Measurements from ENCODE around the gene MAGI2. TPM values are rescaled to one million over a fixed set of nuclear protein-coding genes. Genes with fewer than 3 reads are reported as not detected.

MAGI2 gene
- total RNA-seq, 1 donor from 2014 or later, result 11.4 TPM

DNA sequence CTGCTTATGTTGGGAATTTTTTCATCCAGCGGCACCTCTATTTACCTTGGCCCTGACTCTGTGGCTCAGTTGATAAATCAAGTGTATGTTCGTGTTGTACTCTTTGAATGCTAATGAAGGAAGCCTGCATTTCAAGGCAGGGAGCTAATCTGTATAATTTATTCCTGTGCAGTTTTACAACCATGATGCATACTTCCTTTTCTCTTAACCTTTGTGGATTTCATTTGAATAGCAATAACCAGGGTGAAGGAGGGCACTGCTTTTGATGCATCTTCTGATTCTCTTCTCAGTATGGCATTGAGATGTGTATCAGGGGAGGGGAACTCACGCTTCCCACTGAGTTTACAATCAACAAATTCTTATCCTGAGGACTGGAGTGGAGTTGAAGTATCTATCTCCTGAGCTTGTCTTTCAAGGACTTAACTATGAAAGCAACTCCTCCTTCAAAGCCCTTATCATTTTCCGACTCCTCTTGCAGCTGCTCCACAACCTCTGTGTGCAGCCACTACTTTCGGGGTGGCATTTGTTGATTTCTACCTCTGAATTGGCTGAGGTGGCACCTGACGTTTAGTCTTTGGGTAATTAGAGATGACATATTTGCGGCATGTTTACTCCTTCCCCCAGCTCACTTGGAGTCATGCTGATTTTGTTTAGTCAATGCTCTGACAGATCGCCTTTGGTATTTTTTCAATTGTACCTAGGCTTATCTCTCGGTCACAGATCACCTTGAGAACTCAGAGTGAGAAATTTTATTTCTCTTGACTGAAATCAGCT is 1379.7 kb downstream of the MAGI2 start:
- no peaks in the 10 kb centered on the region for H3K9me3 Mint-ChIP-seq (ENCODE audit: low read depth)
- no peak overlapping the region for H3K27ac Mint-ChIP-seq
- peaks cover 18% of the 10 kb centered on the region for H3K4me1 Mint-ChIP-seq (ENCODE audit: low read depth)
- peaks cover 2% of the 10 kb centered on the region for H3K36me3 Mint-ChIP-seq (ENCODE audit: insufficient read depth)
- H3K4me3 Mint-ChIP-seq (ENCODE audit: low read depth), result no peak overlapping the region
- H3K27me3 Mint-ChIP-seq, result no peaks in the 10 kb centered on the region
- DNase-seq (ENCODE audit: low spot score, unreplicated experiment), result no peak
- TF ChIP-seq, protein P1, sequence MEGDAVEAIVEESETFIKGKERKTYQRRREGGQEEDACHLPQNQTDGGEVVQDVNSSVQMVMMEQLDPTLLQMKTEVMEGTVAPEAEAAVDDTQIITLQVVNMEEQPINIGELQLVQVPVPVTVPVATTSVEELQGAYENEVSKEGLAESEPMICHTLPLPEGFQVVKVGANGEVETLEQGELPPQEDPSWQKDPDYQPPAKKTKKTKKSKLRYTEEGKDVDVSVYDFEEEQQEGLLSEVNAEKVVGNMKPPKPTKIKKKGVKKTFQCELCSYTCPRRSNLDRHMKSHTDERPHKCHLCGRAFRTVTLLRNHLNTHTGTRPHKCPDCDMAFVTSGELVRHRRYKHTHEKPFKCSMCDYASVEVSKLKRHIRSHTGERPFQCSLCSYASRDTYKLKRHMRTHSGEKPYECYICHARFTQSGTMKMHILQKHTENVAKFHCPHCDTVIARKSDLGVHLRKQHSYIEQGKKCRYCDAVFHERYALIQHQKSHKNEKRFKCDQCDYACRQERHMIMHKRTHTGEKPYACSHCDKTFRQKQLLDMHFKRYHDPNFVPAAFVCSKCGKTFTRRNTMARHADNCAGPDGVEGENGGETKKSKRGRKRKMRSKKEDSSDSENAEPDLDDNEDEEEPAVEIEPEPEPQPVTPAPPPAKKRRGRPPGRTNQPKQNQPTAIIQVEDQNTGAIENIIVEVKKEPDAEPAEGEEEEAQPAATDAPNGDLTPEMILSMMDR (IDR thresholded peaks at IDR 0.05; ENCODE audit: unreplicated experiment), result no peak

DNA sequence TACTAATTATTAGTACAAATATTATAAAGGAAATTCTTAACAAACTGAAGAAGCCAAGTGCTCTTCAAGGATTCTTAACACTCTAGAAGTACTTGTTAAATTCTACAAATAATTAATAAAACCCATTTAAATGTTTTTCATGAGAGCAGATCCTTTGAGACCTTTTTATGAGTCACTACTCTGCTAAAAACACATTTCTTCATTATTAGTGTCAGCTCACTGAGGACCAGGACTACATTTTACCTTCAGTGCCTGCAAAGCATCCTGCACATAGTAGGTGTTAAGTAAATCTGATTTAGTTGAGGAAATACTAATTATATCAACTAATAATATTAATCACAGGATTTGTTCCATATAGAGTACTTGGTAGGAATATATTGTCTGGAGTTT is 1381.3 kb downstream of the MAGI2 start:
- DNase-seq (ENCODE audit: low spot score, unreplicated experiment), result no peak
- peaks cover 2% of the 10 kb centered on the region for H3K36me3 Mint-ChIP-seq (ENCODE audit: insufficient read depth)
- H3K4me3 Mint-ChIP-seq (ENCODE audit: low read depth), result no peak overlapping the region
- TF ChIP-seq, protein P1 (IDR thresholded peaks at IDR 0.05; ENCODE audit: unreplicated experiment), result no peak
- no peaks in the 10 kb centered on the region for H3K9me3 Mint-ChIP-seq (ENCODE audit: low read depth)
- H3K27me3 Mint-ChIP-seq, result no peaks in the 10 kb centered on the region
- peaks cover 18% of the 10 kb centered on the region for H3K4me1 Mint-ChIP-seq (ENCODE audit: low read depth)
- no peak overlapping the region for H3K27ac Mint-ChIP-seq

DNA sequence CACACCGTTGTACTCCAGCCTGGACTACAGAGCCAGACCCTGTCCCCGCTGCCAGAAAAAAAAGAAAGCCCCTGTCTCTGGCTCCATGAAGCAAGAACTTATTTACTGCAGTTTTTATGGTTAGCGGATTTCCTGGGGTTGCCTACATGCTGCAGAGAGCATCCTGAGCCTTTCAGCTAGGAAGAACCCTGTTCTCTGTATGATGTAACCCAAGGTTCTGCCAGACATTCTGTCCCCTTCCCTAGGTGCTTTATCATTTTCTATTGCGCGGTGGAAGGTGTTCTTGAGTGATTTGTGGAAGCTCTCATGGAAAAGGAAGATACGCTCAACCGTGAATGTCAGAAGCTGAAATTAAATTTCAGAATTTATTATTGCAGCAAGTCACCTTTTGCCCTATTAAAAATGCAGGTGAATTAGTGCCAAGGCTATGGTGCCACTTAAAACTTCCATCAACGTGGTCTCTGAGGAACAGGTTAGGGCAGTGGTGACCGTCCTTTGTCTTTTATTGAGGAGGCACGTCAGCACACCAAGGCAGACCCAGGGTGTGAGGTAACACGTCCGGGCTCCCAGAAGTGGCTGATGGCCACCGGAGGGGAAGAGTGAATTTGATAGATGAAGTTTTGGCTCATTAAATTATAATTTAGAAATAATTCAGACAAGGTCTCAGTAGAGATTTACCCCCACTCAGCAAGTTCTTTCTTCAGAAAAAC is 1381.8 kb downstream of the MAGI2 start:
- TF ChIP-seq, protein P1 (IDR thresholded peaks at IDR 0.05; ENCODE audit: unreplicated experiment), result no peak
- Mint-ChIP-seq H3K27ac (no peak overlapping the region), H3K4me3 (ENCODE audit: low read depth) (no peak overlapping the region), H3K27me3 (no peaks in the 10 kb centered on the region), H3K4me1 (ENCODE audit: low read depth) (peaks cover 18% of the 10 kb centered on the region), H3K36me3 (ENCODE audit: insufficient read depth) (peaks cover 2% of the 10 kb centered on the region), H3K9me3 (ENCODE audit: low read depth) (no peaks in the 10 kb centered on the region)
- DNase-seq (ENCODE audit: low spot score, unreplicated experiment), result no peak

DNA sequence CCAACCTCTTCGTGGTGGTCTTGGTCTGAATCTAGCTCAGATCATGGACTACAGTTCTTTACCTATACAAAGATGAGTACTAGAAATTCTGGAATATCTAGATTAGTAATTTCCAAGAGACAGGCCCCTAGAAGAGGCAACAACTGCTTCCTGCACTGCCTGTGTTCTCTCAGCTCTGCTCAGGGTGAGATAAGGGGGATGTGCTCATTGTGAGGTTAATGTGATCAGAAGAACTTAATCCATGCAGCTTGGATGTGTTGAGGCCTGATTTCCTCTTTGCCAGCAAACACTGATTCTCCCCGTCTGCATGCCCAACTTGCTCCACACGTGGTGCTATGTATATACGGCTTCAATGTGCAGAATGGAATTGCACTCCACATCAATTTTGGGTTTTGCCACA is 1386.9 kb downstream of the MAGI2 start:
- H3K9me3 Mint-ChIP-seq (ENCODE audit: low read depth), result no peaks in the 10 kb centered on the region
- DNase-seq (ENCODE audit: low spot score, unreplicated experiment), result no peak
- H3K27me3 Mint-ChIP-seq, result peaks cover 5% of the 10 kb centered on the region
- H3K27ac Mint-ChIP-seq, result no peak overlapping the region
- TF ChIP-seq, protein P1 (IDR thresholded peaks at IDR 0.05; ENCODE audit: unreplicated experiment), result no peak
- peaks cover 2% of the 10 kb centered on the region for H3K36me3 Mint-ChIP-seq (ENCODE audit: insufficient read depth)
- H3K4me3 Mint-ChIP-seq (ENCODE audit: low read depth), result no peak overlapping the region
- peaks cover 5% of the 10 kb centered on the region for H3K4me1 Mint-ChIP-seq (ENCODE audit: low read depth)

DNA sequence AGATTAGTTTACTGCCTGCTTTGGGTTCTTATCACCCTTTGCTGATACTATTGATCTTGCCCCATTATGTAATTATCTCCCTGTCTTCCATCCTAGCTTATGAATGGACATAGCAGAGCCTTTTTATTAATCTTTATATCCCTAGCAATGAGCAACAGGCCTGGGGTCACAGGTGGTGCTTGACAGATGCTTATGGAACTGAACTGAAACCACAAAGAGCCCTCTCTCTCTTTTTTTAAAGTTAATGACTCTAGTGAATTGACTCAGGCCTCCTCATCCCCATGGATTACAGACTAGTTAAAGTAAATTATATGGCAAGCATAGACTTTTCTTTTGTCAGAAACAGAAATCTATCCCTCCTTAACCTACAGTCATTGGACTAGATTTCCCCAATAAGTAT is 1389.7 kb downstream of the MAGI2 start:
- Mint-ChIP-seq H3K4me3 (ENCODE audit: low read depth) (no peak overlapping the region), H3K4me1 (ENCODE audit: low read depth) (peaks cover 5% of the 10 kb centered on the region), H3K27ac (peak overlapping the region; percentile 46), H3K27me3 (peaks cover 5% of the 10 kb centered on the region), H3K9me3 (ENCODE audit: low read depth) (no peaks in the 10 kb centered on the region), H3K36me3 (ENCODE audit: insufficient read depth) (no peaks in the 10 kb centered on the region)
- no peak for DNase-seq (ENCODE audit: low spot score, unreplicated experiment)
- TF ChIP-seq, protein P1 (IDR thresholded peaks at IDR 0.05; ENCODE audit: unreplicated experiment), result no peak
